DMS 273 (cell line): ENCODE measurements around the gene SLC19A1.

ENCODE experiments used
- DNase-seq: peaks from one replicate; lab custom pipeline; 2025; ENCODE audit not compliant: unreplicated experiment; lab: John Stamatoyannopoulos, UW

The SLC19A1 gene

DNA sequence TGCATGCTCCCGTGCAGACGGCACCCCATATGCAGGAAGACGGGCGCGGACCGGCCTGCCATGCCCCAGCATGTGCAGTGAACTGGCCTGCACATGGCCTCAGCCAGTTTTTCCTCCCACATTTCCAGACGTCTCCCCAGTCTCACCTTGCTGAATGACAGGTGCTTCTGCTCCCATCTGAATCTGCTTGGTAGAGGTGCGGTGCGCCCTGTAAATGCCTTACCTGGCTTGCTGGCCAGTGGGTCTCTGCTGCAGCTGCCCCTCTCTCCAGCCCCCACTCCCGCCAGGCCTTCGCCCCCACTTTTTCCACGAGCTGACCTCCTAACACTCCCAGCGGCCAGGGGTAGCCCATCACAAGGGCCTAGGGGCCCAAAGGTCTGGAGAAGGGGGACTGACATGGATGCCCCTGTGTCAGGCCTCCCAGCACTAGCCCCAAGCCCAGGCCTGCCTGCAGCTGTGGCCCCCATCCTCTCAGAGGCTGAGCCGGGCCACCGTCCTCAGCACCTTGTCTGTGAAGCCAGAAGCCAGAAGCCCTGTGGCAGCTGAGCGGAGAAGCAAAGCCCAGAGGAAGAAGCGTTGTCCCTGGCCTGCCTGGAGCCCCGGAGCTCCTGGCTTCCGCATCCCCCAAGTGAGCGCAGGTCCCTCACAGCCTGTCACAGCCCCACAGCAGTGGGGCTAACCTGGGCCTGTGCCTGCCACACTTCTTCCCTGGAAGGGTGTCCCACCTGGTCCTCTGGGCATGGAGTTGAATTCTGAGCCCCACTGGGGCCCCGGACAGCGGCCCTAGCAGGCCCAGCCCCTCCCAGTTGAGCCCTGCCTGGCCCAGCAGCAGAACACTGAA is 3.7 kb upstream of the SLC19A1 start:
- no peak for DNase-seq

DNA sequence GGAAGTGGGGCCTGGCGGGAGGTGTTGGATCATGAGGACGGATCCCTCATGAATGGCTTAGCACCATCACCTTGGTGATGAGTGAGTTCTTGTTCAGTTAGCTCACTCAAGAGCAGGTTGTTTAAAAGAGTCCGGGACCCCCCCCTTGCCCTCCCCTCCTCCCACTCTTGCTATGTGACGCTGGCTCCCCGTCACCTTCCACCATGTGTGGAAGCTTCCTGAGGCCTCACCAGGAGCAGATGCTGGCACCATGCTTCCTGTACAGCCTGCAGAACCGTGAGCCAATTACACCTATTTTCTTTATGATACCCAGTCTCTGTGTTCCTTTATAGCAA is 3.0 kb upstream of the SLC19A1 start:
- no peak for DNase-seq

DNA sequence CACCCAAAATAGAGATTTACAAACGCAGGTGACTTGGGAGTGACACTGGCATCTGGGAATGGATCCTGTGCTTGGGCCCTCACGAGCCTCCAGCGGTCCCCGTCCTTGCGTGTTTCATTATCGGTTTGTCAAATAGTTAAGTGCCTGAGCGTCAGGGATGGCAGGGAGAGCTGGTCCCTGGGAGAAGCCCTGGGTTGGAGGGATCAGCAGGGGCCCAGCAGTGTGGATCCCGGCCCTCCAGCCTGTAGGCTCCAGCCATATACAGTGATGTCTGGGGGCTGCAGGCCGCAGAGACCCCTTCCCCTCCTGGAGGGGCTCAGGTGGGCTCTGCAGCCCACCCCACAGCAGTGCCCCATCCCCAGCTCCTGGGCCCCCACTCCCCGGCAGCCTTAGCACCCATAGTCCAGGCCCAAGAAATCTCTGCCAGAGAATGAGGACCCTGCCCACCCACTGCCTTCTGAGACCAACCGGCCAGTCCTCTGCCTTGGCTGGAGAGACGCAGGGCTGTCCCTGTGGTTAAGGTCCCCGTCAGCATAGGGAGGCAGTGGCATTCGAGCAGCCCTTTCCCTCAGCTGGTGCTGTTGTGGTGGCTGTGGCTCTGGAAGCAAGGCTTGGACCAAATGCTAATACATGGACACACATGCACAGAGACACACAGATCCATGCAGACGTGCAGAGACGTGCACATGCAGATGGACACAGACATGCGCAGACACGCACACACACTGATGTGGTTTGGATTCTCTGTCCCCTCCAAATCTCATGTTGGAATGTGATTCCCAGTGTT is 2.4 kb upstream of the SLC19A1 start:
- no peak for DNase-seq

DNA sequence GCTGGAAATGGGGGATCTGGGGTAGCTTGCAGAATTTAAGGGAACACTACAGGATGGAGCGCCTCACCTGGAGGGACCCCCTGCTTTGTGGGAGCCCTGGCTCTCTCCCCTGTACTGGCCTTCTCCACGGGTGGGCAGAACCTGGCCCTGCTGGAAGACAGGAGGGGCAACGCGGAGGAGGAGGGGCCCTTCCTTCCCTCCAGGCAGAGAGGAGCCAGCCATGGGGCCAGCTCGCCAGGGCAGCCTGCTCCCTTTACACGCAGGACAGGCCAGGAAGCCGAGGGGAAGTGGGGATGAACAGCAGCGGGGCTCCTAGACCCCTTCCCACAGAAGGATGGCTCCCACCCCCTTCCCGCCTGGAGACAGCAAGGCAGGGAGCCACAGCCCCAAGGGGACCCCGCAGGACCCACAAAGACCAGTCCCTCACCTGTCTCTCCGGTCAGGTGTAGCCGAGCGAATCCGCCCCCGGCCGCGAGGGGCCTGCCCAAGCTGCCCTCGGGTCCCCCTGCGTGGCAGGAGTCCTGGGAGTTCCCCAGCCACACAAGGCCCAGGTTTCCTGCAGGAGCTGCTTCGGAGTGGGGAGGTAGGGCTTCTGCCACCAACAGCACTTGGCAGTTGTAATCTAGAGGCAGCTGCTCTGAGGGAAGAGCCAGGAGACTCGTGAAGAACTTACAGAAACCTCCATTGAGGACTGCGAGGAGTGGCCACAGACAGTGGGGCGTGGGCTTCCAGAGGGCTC is 1.6 kb upstream of the SLC19A1 start:
- DNase-seq, result peak; percentile 23

DNA sequence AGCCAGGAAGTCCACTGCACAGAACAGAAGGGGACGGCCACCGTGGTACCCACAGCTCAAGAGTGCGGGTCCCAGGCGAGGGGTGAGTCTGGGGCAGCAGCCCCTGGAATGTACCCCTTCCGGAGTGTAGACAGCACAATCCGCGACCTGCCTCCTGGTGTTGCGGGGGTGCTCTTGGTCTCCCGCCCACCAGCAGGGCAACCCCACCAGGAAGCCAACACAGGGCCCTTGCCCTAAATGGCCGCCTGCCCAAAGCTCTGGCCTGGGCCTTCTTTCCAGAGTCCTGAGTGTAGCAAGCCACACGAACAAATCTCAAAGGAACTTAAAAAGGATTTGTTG is 1.1 kb upstream of the SLC19A1 start:
- DNase-seq, result no peak

DNA sequence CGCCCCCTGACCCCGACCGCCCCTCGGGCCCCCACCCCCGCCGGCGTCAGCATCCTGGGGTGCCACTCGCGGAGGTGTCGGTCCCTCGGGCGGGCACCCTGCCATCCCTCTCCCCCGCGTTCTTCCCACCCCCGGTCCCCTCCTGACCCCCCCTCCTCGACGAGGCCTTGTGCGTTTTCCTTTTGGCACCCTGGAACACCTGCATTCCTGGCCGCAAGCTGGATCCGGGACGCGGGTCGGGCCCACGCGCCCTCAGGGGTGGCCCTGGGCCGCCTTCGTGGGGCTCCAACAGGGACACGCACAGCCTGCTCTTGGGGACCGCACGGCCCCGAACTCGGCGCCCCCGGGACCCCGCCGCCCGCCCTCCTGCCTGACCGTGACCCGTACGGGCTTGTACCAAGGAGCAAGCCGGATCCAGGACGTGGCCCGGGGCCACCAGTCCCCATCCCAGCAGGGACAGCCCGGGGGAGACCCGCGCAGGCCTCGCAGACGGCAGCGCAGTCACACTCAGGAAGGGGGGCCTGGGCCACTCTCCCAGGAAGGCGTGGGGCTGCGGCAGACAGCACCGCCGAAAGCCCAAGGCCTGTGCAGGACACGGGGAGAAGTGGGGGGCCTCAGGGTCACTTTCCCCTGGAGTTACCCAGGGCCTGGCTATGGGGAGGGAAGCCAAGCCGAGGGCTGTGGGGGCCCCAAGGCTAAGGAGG is 579 bp upstream of the SLC19A1 start:
- peak; percentile 46 for DNase-seq

DNA sequence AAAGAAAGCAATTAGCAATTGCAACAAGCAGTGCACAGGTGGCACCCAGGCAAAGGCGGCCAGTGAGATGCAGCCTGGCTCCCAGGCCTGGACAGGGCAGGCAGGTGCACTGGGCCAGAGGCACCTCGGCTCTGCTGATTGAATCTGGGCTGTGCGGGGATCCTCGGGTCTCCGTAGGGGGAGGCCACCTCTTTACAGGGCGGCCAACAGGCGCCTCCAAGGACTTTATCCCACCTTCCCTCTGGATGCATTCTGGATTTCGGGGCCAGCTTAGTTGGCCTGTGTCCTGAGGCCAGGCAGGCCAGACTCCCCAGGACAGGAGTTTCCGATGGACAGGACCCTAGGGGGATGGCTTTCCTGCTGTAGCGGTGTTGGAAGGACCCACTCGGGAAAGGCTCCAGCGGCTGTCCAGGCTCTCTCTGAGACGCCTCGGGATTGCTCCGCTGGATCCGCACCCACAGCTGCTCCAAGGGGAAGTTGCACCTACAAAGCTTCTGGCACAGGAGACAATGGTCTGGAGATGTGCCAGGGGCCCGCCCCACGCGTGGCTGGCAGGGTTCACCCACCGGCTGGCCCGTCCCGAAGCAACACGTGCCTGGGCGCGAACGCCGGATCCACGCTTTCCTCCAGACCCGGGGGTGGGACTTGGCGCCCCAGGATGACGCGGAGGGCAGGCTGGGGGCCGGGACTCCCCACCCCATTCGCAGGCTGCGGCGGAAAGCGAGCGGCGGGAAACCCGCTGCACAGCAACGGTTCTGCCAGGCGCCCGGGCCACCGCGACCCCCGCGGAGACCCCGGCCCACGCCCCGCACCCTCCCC is 810 bp downstream of the SLC19A1 start:
- DNase-seq, result peak; percentile 88

DNA sequence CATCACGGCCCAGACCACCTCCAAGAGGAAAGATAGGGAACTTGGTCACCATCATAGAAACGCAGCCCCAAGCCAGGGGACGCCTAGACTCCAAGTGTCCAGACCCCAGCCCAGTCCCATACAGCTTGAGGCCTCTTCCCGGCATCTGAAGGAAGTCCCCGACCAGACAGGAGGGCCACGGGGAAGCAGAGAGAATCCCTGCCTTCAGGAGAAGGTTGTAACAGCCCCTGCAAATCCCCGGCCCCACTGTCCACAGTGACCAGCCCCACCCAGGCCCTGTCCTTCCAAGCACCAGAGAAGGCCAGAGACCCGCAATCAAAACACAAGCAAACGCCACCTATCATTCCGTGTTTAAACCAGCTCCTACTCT is 1.7 kb downstream of the SLC19A1 start:
- DNase-seq, result no peak

DNA sequence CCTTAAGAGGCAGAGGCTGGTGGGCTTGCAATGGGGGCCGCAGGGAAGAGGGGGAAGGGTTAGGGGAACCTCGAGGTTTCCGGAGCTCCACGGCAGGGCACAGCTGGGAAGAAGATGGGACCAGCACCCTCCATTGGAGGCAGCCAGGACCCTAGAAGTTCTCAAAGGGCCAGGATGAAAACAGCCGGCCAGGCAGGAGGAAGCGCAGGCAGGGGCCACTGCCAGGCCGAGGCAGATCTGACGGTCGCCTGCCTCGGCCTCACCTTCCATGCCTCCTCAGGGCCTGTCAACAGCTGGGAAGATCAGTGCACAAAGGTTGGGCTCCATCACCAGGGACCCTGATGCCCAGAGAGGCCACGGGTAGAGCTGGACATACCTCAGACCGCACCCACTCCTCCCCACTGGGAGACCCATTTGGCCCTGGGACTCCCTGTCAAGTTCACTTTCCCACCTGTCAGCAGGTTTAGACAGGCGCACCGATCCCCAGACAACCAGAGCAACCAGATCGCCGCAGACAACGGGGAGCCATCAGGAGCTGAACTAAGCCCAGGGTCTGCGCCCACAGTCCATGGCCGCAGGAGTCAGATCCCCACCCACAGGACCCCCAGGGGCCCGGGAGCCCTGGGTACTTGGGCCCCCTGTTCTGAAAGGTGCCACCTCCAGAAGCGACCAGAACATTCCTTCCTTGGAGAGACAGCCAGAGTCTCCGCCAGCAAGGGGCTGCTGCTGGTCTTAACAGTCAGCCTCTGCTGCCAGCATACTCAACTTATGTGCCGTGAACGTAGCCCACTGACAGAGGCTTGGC is 2.2 kb downstream of the SLC19A1 start:
- DNase-seq, result no peak

DNA sequence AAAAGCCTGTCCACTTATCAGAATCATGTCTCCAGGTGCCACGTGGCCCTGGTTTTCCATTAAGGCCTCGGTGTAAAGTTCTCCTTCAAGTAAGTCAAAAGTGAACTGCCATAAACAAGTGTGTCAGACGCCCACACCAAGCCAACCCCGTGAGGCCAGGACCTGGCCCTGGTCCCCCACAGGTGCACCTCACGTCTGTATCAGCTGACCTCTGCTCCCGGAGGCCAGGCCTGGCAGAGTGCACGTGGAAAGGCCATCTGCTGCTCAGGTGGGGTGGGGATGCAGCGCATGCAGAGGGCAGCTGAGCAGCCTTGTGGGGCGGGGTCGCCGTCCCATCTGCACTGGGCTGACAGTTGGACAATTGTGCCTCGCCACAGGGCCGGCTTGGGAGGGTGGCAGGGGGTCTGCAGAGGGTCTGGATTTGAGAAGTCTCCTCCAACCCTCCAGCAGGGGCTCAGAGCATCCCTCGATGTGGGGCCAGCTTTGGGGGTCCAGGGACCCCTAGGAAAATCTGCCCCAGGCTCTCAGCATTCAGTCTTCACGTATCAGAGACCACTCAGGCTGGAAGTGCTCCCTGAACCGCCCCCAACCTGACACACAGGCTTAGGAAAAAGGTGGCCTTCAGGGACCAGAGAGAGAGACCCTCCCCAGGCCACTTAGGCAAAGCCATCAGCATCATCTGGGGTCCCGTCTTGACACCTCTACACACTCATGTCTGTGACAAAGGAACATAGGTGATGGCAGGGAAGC is 3.0 kb downstream of the SLC19A1 start:
- no peak for DNase-seq

DNA sequence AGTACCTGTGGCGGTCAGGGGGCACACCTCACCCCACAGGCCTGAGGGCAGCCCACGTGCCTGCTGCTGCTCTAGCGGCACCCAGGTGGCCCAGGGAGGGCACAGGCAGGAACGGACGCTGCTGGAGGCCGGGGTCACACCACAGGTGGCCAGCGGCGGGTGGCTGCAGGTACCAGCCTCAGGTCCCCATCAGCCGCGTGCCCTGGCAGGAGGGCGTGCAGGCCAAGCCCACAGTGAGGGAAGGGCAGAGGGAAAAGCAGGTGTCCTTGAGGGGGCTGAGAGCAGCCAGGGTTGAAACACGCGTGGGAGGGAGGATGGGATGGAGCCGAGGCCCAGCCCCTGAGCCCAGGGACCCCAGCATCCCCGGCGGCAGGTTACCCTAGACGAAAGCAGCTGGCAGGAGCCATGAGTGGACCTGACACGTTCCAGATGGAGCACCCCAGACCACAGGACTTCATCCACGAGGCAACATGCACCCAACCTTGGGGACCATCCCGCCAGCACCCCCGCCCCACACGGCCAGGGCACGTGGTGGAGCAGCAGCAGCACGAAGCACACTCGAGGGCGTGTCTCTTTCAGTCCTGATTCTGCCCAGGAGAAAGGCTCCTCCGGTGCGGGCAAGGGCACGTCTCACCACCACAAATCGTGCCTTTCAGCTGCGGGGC is 3.7 kb downstream of the SLC19A1 start:
- no peak for DNase-seq

DNA sequence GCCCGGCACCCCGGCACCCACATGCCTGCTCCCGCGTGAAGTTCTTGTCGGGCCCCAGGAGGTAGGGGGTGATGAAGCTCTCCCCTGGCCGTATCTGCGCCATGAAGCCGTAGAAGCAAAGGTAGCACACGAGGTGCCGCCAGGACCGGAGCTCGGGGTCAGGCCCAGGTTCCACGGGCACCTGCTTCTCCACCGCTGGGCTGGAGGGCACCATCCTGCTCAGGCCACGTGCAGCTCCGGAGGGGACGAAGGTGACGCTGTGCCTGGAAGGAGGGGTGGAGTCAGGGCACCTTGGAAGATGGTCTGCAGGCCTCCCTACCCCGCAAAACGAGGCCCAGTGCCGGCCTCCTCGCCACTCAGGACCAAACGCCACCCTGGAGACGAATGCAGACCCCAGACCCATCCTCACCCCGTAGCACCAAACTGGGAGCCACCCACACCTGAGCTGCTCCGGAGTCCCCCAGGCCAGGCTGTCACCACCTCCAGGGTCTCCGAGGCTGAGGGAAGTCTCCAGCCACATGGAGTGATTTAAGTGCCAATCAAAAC is 4.4 kb downstream of the SLC19A1 start:
- no peak for DNase-seq

DNA sequence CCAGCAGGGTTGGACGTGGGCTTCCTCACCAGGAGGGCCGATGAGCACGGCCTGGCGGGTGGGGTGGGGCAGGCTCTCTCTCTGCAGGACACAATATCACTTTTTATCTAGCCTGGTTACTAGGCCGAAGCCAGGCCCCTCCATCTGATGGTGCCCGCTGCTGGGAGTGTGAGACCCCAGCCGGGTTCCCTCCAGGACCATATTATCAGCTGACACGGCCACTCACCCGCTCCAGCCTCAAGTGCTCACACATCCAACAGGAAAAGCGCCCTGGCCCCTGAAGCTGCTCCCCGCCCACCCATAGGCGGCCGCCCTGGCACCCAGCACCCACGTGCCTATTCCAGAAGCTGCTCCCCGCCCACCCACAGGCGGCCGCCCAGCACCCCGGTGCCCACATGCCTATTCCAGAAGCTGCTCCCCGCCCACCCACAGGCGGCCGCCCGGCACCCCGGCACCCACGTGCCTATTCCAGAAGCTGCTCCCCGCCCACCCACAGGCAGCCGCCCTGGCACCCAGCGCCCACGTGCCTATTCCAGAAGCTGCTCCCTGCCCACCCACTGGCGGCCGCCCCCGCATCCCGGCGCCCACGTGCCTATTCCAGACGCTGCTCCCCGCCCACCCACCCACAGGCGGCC is 5.0 kb downstream of the SLC19A1 start:
- DNase-seq, result no peak

DNA sequence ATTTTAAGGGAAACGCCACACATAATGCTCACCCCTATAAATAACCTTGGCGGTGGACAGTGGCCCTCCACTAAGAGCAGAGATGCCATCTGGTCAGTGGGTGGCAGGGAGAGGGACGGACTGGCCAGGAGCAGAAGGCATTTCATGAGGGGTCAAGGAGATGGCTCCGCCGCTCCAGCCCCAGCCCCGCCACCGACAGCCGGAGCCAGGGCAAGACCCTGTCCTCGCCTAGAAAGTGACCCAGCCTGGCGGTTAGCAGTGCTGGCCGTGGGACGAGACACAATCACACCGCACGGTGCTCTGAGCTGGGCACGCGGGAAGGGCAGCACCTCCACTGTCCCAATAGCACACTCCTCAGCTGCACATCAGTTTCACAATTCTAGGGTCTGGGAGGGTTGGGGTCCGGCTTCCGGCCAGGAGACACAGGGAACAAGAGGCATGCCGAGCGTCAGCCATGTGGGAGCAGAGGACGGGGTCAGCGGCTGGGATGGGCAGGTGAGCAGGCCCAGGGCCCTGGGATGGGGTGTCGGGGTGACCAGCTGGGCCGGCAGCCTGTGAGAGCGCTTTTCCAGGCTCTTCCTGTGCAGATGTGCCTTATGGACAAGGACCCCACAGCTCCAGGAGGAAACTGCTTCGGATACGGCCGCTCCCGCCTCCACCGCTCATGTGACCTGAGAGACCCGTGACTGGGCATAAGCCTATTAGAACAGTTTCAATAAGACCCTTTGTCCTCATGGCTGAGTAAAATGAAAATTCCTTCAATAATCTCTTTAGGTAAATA is 5.7 kb downstream of the SLC19A1 start:
- DNase-seq, result no peak

DNA sequence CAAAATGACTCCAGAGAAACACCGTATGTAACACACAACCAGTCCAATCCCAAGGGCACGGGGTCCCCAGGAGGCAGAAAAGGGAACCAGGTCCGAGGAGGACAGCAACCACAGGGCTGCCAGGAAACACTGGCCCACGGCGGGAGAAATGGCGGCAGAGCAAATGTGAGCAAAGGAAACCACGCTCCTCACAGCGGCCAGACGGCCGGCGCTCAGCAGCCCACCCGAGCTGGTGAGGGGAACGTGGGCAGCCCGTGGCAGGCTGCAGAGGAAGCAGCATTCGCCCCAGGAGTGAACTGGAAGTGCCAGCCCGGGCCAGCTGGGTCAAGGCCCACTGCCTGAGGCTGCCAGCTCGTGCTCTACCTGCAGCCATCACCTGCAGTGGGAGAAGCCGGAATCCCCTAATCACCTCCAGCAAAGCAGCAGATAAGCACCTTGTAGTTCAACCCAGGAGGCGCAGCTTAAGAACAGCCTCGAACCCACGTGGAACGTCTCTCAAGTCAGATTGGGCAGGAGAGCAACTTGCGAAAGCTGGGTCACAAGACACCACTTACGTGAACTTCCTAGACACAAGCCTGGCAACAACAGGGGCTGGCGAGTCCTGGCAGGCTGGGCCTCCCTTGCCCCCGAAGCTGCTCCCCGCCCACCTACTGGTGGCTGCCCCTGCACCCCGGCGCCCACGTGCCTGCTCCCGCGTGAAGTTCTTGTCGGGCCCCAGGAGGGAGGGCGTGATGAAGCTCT is 6.7 kb downstream of the SLC19A1 start:
- DNase-seq, result no peak

DNA sequence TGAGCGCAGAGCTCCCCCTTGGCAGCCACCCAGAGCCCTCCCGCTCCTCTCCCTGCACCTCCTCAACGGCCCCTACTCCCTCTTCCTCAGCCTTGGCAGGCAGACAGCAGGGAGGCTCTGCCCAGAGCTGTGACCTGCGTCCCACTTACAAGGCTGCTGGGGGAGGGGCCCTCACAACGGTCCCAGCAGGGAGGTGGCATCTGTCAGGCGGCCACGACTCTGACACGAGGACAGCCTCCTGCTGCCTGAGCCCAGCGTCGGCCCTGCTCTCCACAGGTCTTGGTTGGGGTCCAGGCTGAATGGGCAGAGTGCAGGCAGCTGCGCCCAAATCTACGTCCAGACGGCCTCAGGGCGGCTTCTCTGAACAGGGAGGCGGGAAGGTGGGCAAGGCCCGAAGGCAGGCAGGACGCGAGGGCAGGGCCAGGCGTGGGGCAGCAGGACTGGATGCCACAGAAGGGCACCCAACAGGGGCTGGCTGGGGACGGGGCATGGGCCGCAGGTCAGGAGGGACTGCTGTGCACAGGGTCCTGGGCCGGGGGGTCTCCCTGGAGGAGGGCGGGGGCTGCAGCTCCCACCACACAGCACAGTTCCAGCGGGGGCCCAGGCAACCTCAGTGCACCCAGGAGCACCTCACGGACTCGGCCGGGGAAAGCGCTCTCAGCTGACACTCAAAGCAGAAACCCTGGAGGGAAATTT is 7.5 kb downstream of the SLC19A1 start:
- no peak for DNase-seq
